GM23248 (cell line): ENCODE data around the gene SUSD6.

ENCODE experiments used
- EZH2 ChIP-seq: fragments of 200-600 bp; sonication (generic); IDR thresholded peaks from 2 replicates; pipeline ENCODE4 v1.6.1; 2018; ENCODE audit warnings: antibody characterized with exemption, mild to moderate bottlenecking; ENCODE audit not compliant: insufficient read depth, poor library complexity, severe bottlenecking
- EZH2phosphoT487 ChIP-seq: fragments of 200-600 bp; sonication (generic); IDR thresholded peaks from 2 replicates; pipeline ENCODE4 v1.6.1; 2018; ENCODE audit warnings: antibody characterized with exemption, moderate library complexity, mild to moderate bottlenecking, low read depth; ENCODE audit not compliant: insufficient read depth

GRCh38 chr14:69643430-69644200, 32.2 kb downstream of the SUSD6 start:
- TF ChIP-seq EZH2phosphoT487 (no peak), EZH2 (no peak)
